ENCODE measurements around the gene ROBO1.

ROBO1 gene

DNA sequence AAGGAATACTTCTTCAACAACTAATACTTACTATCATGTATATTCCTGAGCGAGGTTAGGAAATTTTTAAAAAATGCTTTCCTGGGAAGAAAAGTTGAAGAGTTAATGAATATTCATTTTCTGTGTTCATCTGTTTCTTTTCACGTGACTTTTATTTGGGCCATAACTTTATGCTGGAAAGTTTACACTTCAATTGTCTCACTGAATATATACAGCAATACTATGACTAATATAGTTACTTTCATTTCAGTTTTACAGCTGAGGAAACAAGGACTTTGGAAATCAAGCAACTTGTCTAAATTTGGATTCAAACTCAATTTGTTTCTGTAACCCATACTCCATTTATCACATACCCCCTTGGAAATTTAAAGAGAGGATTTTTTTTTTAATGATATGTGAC is 894.2 kb downstream of the ROBO1 start:
- DNase-seq (ENCODE audit: low spot score), result no peak

- no peak for DNase-seq (ENCODE audit: low spot score)
Observed at GRCh38 chr3:78872195-78872594, 895.6 kb downstream of the ROBO1 start.

DNA sequence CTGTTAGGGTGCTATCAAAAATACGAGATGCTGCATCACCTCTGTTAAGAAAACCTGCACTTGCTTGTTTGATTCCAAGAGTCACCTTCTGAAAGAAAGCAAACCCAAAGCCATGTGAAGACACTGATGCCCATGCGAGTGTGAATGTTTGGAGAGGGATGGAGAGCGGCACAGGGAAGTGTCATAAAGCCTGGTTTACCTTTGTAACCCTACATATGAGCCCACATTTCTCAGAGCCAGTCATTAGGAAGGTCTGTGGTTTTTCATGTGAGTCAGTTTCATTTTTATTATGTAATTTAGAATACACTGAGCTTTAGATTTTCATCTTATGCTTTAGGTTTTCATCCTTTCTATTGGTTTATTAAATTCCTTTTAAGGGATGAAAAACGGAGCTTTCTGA is 896.8 kb downstream of the ROBO1 start:
- DNase-seq (ENCODE audit: low spot score), result no peak

DNA sequence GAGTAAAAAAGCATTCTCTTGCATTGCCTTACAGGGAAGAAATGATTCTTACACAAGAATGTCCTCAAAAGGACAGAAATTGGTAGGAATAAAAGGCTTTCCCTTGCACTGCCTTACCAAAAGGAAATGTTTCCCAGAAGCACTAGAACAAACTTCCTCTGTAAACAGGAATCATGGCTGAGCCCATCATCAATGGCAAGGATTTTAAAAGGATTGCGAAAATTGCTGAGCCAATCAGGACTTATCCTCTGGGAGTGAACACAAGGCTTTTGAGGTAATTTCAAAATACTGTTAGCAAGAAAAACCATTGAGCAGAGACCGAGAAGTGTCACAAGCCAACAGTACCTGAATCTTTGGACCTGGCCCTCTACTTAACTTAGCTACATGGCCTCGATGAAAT is 897.3 kb downstream of the ROBO1 start:
- DNase-seq (ENCODE audit: low spot score), result no peak

DNA sequence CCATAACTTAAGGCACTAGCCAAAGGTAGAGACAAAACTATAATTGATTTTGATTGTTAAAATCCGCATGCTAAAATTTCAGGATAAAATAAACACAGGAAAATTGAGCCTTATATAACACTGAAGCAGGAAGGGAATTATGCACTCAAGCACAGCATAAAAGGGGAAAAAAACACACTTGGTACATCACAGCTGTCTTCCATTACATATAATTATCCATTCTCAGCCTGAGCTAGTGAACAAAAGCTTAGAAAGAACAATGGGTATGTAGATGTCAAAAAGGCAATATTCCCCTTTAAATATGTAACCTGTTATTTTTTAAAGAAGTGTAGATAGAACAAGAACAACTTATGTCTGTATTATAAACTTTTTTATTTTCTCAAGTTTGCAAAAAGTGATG is 899.2 kb downstream of the ROBO1 start:
- DNase-seq (ENCODE audit: low spot score), result no peak

DNA sequence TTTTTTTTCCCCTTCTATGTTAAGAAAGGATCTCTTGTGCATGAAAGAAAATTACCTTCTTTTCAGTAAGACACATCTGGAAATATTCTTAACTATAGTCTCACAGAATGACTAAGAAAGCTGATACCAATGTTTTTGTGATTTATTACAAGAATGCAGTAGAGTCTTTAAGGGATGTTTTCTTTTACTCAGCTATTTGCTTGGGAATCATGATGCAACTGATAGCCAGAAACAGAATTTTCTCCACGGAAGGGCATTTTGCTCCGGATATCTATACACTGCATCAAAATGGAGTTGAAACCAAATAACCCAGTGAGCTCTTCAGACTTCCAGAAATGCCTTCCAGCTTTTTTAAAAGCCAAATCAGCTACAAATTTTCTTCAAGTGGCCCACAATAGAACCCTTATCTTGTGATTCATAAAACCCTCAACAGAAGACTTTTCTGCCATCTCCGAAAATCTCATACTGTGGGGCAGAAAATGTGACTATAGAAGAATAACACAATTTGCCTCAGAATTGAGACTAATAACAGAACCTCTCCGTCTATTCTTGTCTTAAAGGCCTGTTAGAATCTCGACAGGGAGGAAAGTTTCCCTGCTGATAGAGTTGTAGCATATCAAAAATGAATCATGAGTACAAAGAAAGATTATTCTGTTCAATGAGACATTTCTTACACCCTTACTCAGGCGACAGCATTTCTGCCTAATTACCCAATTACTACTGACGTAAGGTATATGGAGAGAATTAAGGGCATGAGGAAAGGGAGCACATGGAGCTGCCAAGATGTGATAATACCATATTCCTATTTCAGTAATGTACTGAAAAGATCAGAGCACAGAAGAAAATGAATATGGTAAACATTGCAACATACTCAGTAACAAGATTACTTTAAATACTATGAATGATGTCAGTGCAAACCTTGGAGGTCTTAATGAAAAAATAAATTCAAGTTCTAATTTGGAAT is 900.1 kb downstream of the ROBO1 start:
- no peak for DNase-seq (ENCODE audit: low spot score)

DNA sequence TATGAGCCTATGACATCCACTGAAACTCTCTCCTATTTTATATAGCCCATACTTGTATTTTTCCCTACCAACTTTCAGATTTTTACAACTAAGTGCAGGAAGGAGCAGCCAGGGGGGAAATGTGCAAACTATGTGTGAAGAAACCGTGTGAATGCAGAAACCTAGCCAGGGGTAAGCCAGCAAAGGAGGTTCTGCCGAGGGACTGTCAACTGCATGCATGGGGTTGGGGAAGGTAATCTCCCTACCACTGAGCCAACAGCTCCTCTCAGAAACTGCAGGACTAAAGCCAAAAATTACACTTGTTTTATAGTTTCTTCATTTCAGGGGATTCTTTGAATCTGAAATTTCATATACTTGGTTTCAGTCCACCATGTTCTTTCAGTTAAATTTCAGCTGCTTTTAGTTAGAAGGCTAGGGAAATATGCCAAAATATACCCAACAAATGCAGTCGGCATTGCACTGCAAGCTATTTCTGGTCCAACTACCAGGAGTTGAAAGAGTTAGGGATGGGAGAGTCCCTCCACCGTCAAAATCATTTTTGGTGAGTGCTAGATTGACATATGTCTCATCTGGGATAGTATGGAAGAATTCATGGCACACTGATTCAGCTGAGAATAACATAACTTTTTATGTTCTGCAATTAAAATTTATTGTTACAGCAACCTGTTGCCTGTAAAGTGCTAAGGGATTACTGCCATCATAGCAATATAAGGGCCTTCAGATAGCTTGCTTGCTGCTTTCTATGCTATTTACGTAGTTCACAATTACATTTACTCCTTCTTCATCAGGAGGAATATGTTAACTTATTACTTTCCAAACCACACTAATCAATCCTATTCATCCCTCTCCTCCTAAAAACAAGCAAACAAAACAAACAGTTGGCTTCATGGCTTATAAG is 904.2 kb downstream of the ROBO1 start:
- DNase-seq (ENCODE audit: low spot score), result no peak

DNA sequence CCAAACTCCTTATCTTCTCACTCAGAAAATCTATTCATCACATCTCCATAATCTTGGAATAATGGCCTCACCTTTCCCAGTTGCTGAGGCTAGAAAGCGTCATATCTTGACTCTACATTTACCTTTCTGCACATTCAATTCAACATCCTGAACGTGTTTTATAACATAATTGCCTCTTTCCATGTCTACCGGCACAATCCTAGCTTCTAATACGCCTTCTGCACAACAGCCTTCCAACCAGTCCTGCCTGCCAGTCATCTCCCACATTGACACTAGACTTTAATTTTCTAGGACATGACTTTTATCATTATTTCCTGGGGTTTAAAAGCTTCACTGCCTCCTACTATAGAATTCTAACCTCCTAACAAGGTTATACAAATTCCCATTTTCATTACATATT is 906.6 kb downstream of the ROBO1 start:
- no peak for DNase-seq (ENCODE audit: low spot score)

- no peak for DNase-seq (ENCODE audit: low spot score)
Observed at GRCh38 chr3:78860567-78860966, 907.2 kb downstream of the ROBO1 start.

- no peak for DNase-seq (ENCODE audit: low spot score)
Observed at GRCh38 chr3:78858910-78859309, 908.9 kb downstream of the ROBO1 start.

- no peak for DNase-seq (ENCODE audit: low spot score)
Observed at GRCh38 chr3:78858174-78858573, 909.6 kb downstream of the ROBO1 start.

DNA sequence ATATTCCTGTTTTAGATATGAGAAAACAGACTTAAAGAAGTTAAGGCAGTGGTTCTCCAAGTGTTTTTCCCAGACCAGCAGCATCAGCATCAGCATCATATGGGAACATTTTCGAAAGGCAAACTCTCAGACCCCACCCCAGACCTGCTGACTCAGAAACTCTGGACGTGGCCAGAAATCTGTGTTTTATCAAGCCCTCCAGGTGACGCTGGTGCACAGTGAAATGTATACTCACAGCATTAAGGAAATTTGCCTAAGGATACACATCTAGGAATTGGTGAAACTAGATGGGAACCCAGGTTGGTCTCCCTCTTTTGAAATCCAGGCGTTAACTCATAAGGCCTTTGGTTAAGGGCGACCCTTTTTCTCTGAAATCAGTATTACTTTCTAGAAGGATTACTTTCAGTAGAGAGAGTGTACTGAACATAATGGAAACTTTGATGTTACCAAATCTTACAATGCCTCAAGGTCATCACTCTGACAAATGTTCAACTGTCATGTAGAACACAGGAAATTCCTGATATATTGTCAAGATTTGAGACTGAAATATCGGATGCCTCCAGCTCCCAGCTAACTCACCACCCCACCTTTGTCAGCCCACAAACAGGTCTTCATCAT is 910.2 kb downstream of the ROBO1 start:
- DNase-seq (ENCODE audit: low spot score), result no peak

DNA sequence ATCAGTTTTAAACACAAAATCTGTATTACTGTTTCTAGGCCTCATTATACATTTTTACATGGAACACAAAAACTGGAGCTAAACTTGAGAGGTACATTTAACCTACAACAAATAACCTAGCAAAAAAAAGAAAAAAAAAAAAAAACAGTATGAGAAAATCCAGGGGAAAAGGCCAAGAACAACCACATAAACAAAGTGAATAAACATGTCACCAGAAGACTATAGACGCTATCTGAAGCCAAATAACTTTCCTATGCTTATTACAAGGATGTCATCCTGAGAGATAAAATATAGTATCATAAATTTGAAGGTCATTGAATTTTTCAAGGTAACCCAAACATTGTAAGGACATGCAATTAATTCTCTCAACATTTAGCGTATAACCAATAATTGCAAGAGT is 911.6 kb downstream of the ROBO1 start:
- DNase-seq (ENCODE audit: low spot score), result no peak

DNA sequence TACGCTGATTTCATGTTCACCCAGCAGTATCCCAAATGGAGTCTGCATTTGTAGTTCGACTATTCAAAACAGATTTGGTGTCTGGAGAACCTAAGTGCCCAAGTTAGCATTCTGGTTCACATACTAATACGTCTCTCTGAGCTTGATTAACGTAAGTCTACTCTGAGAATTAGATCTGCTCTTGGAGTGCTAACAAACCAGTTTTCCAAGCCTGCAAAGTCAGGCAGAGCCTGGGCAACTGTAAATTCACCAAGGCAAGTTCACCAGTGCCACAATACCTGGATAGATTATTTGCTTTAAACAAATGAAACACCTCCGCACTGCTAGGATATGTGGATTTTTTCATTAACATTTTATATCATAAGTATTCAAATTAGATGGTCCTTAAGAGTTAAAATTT is 912.6 kb downstream of the ROBO1 start:
- no peak for DNase-seq (ENCODE audit: low spot score)

DNA sequence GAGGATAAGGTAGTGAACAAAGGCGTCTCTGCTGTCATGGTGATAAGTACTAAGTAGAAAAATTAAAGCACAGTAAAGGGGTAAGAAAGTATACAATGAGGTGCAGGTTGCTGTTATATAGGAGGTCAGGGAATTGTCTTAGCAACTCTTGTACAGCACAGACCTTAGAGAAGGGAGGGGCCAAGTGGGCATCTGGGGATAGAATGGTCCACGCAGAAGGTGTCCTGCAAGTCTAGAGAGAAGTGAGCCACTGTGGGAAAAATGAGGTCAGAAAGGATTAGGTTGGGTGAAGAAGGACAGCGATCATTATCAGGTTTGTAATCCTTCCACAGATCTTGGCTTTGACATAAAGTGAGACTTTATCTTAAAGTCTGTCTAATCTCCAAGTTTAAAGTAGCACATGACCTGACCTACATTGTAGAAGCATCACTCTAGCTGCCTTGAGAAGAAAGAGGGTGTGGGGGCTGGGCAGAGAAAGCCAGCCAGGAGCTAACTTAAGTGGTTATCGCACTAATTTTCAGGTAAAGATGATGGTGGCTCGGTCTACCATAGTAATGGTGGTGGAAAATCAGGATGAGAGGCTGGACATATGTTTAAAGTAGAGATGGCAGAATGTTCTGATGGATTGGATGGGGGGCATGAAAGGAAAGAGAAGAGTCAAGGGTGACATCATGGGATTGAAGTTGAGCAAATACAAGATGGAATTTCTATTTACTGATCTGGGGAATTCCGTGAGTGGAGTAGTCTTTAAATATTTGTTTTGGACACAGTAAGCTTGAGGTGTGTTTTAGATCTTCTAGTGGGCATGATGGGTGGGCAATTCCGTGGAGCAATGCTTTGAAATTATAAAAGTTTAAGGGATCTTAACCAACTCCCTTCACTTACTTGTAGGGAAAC is 919.2 kb downstream of the ROBO1 start:
- no peak for DNase-seq (ENCODE audit: low spot score)

- no peak for DNase-seq (ENCODE audit: low spot score)
Observed at GRCh38 chr3:78847603-78848002, 920.2 kb downstream of the ROBO1 start.

GRCh38 chr3:78847203-78847602 is 920.6 kb downstream of the ROBO1 start:
- DNase-seq (ENCODE audit: low spot score), result no peak

- DNase-seq (ENCODE audit: low spot score), result no peak
Observed at GRCh38 chr3:78846718-78847117, 921.1 kb downstream of the ROBO1 start.

DNA sequence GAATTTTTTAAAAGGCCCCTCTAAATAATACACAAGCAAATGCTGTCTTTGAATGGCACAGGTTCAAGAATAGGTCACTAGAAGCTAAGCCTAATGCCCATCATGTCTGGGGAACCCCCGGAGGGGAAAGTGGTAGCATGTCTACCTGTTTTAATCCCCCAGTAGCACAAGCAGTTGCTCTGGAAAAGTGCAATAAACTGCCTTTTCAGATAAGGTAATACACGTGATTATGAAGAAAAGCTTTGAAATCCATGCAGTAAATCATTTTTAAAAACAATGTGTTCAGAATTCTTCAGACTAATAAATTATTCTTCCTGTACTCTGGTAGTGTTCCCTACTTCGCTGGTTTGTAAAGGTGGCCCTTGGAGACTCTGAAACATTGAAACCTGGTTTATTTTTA is 922.2 kb downstream of the ROBO1 start:
- DNase-seq (ENCODE audit: low spot score), result no peak

GRCh38 chr3:78844307-78844706 is 923.5 kb downstream of the ROBO1 start:
- DNase-seq (ENCODE audit: low spot score), result no peak

DNA sequence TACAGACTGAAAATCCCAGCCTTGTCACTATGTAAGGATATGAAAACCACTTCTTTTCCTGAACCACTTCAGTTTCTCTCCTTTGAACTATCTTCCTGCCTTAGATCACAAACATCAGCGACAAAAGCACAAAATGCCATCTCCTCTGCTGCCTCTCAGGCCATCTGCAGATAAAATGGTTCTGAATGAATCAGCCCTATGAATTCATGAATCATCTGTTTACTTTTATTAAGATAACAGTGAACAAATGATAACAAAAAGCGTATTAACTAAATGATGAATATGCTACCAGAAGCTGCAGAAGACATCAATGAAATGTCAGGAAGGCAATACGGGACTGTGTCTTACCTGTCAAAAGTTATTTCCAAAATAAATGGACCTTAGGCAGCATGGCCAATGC is 928.1 kb downstream of the ROBO1 start:
- DNase-seq (ENCODE audit: low spot score), result no peak

DNA sequence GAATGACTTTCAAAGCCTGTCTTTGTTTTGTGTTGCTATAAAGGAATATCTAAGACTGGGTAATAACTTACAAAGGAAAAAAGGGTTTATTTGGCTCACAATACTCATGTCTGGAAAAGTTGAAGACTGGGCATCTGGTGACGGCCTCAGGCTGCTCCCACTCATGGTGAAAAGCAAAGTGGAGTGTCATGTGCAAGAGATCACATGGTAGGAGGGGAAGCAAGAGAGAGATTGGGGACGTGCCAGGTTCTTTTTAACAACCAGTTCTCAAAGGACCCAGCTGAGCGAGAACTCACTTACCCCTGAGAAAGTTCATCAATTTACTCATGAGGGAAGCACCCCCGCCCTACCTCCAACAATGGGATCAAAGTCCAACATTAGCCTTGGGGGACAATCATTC is 929.4 kb downstream of the ROBO1 start:
- DNase-seq (ENCODE audit: low spot score), result no peak

Data from LoVo (cell line).